Colonic mucosa (tissue), 4 donors: ENCODE measurements around the gene ZNF296. TPM values are rescaled to one million over a fixed set of nuclear protein-coding genes. Genes with fewer than 3 reads are reported as not detected.

Experiments
- DNase-seq: peaks from one replicate; pipeline ENCODE4 v3.0.0-alpha.2; 2020
- H3K27ac ChIP-seq: fragments of 200-600 bp; one replicate; pipeline ENCODE4 v1.8.0; 2021
- H3K27me3 ChIP-seq: fragments of 200-600 bp; one replicate; pipeline ENCODE4 v1.8.0; 2021
- H3K36me3 ChIP-seq: fragments of 200-600 bp; one replicate; pipeline ENCODE4 v1.8.0; 2021
- H3K4me1 ChIP-seq: fragments of 200-600 bp; one replicate; pipeline ENCODE4 v1.8.0; 2021; ENCODE audit warnings: mild to moderate bottlenecking
- H3K4me3 ChIP-seq: fragments of 200-600 bp; one replicate; pipeline ENCODE4 v1.8.0; 2021
- H3K9ac ChIP-seq, 2 donors: one replicate each; pipeline ENCODE4 v1.7.0; 2013; ENCODE audit warnings: control low read depth in 2 of 2, low read depth in 2 of 2, low read length in 2 of 2
- H3K9me3 ChIP-seq: fragments of 200-600 bp; one replicate; pipeline ENCODE4 v1.8.0; 2021
- intact Hi-C: fragments of 100-400 bp; cut with DNase I; formaldehyde crosslinking; loops from one replicate; pipeline ENCODE4 v1.14.1; 2022
- total RNA-seq, 2 donors: library from RNA; stranded (reverse); fragmentation: NEBNext Ultra II Directional in 1 of 2; extraction: Animal tissue kit (Norgen Biotek cat#: 25700) in 1 of 2; gene quantifications; one replicate each; pipeline ENCODE4 v1.2.1, GENCODE V29; 2021
- TF ChIP-seq, protein P1 (sequence below): fragments of 200-600 bp; IDR thresholded peaks from one replicate; pipeline ENCODE4 v1.8.0; 2022; ENCODE audit warnings: antibody characterized with exemption, mild to moderate bottlenecking
- donor health status: healthy.
- donor health status: DM: no; HTN: no; CAD: no.
- donor health status: DM: no; HTN: no; CAD: no.

The ZNF296 gene
- total RNA-seq, 2 donors from 2014 or later, result 3.4 to 7.0 TPM

DNA sequence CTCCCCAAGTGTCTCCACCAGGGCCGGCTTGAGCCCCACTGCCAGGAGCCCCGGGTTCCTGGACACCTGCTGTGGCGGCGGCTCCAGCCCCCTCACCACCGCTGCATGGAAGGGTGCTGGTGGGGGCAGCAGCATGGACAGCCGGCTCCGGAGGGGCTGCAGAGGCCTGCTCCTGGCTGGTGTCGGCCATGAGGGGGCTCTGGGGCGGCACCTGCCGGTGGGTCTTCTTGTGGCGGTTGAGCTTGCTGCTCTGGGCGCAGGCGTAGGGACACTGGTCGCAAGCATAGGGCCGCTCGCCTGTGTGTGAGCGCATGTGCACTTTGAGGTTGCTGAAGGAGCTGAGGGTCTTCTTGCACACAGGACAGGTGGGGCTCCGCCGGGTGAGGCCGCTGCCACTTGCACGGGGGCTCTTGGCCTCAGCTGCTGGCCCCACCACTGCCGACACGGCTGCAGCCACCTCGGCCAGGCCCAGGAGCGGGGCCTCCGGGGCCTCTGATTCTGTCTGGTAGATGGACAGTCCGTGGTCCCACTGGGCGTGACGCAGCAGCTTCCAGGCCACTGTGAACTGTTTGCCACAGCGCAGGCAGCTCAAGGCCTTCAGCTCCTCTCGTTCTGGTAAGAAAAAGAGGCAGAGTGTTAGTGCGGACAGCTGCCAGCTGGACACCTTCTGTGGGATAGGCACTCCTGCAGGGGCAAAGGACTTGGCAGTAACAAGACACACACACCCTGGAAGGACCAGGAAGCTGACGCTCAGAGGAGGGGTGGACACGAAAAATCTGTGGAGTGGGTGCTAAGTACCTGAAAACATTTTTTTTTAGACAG, 4.1 kb downstream of the ZNF296 start:
- TF ChIP-seq, protein P1, sequence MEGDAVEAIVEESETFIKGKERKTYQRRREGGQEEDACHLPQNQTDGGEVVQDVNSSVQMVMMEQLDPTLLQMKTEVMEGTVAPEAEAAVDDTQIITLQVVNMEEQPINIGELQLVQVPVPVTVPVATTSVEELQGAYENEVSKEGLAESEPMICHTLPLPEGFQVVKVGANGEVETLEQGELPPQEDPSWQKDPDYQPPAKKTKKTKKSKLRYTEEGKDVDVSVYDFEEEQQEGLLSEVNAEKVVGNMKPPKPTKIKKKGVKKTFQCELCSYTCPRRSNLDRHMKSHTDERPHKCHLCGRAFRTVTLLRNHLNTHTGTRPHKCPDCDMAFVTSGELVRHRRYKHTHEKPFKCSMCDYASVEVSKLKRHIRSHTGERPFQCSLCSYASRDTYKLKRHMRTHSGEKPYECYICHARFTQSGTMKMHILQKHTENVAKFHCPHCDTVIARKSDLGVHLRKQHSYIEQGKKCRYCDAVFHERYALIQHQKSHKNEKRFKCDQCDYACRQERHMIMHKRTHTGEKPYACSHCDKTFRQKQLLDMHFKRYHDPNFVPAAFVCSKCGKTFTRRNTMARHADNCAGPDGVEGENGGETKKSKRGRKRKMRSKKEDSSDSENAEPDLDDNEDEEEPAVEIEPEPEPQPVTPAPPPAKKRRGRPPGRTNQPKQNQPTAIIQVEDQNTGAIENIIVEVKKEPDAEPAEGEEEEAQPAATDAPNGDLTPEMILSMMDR, result no peak
- Histone ChIP-seq H3K27ac (no peak overlapping the region), H3K4me1 (peaks cover 7% of the 10 kb centered on the region), H3K4me3 (no peak overlapping the region), H3K27me3 (no peaks in the 10 kb centered on the region), H3K36me3 (peaks cover 8% of the 10 kb centered on the region), H3K9me3 (no peaks in the 10 kb centered on the region), H3K9ac (no peak overlapping the region)
- no peak for DNase-seq
- intact Hi-C loops, result no loop called here

DNA sequence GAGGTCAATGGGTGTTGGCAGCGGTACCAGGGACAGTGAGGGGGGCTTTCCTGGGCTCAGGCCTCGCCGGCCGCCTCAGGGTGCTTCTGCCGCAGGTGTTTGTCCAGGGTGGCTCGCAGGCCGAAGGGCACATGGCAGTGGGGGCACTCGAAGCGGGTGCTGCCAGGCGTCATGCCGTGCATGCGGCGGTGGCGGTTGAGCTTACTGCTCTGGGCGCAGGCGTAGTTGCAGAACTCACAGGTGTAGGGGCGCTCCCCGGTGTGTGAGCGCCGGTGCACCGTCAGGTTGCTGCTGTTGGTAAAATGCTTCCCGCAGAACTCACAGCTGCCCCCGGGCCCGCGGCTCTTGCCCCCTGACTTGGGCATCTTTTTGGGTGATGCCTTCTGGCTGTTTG, 4.7 kb downstream of the ZNF296 start:
- Histone ChIP-seq H3K9me3 (no peaks in the 10 kb centered on the region), H3K4me3 (no peak overlapping the region), H3K9ac (no peak overlapping the region), H3K4me1 (peaks cover 1% of the 10 kb centered on the region), H3K27me3 (no peaks in the 10 kb centered on the region), H3K36me3 (peaks cover 8% of the 10 kb centered on the region), H3K27ac (no peak overlapping the region)
- intact Hi-C loops, result no loop called here
- no peak for DNase-seq
- TF ChIP-seq, protein P1, result no peak

DNA sequence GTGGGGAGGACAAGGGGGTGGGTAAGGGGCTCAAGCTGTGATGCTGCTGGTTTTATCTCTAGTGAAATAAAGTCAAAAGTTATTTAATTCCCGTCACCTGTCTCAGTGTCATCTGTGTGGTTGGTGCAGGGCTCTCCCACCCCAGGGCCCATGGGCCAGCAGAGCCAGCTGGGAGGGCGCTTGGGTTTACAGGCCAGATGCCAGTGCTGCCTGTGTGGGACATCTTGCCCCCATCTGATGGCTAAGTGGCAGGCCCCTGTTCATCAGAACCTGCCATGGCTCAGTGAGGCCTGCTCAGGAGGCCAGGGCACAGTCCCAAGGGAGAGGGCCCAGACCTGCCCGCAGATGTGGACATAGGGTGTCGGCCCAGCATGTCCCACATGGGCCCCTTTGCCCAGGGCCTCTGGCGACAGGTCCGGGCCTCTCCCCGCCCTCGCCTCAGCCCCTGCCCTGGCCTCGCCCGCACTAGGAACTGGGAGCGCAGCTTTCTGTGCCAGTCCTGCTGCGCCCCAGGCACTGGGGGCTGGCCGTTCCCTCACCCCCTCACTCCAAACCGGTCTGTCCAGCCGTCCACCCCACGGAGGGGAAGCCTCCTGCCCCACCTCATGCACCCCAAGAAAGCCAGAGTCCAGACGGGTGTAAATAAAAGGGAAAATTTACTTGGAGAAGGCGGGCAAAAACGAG, 5.3 kb downstream of the ZNF296 start:
- peaks cover 8% of the 10 kb centered on the region for H3K36me3 ChIP-seq
- no peak overlapping the region for H3K27ac ChIP-seq
- no peak overlapping the region for H3K4me3 ChIP-seq
- H3K4me1 ChIP-seq, result no peaks in the 10 kb centered on the region
- intact Hi-C loops, result no loop called here
- H3K27me3 ChIP-seq, result no peaks in the 10 kb centered on the region
- no peaks in the 10 kb centered on the region for H3K9me3 ChIP-seq
- DNase-seq, result no peak
- TF ChIP-seq, protein P1, result no peak
- H3K9ac ChIP-seq, result no peak overlapping the region

DNA sequence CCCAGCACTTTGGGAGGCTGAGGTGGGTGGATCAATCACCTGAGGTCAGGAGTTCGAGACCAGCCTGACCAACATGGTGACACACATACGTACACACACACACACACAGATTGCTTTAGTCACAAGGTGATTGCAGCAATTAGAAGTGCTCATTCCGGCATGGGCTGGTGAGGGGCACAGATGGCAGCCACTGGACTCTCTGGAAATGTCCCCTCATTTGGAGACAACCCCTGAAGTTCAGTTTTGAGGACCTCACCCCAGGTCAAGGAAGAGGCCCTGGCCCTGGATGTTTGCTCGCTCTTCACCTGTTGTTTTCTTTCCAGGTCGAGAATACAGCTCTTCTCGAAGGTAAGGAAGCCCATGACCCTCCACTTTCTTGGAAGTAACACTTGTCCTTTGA, 6.1 kb downstream of the ZNF296 start:
- Histone ChIP-seq H3K27me3 (no peaks in the 10 kb centered on the region), H3K9me3 (no peaks in the 10 kb centered on the region), H3K4me3 (no peak overlapping the region), H3K9ac (no peak overlapping the region), H3K27ac (no peak overlapping the region), H3K4me1 (no peaks in the 10 kb centered on the region), H3K36me3 (peaks cover 8% of the 10 kb centered on the region)
- TF ChIP-seq, protein P1, result no peak
- no peak for DNase-seq
- intact Hi-C loops, result no loop called here

DNA sequence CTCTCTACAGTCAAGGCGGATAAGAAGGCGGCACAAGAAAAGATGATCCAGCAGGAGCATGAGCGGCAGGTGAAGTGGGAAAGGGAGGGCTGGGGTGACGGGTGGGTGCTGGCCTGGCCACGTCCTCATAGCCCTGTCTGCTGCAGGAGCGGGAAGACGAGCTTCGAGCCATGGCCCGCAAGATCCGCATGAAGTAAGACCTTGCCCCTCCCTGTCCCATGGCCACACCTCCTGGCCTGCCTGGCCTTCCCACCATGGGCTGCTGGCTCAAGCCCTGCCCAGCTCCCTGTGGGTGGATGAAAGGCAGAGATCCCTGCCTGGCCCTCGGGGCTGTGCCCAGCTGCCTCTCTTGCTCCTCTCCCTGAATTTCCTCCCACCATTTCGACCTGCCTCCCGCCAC, 7.2 kb downstream of the ZNF296 start:
- no peak overlapping the region for H3K9ac ChIP-seq
- intact Hi-C loops, result no loop called here

More for the DNA sequence above, 7.2 kb downstream of the ZNF296 start:
- H3K27ac ChIP-seq, result no peak overlapping the region
- H3K4me1 ChIP-seq, result no peaks in the 10 kb centered on the region
- DNase-seq, result peak; percentile 66
- peaks cover 8% of the 10 kb centered on the region for H3K36me3 ChIP-seq
- TF ChIP-seq, protein P1, result no peak
- no peaks in the 10 kb centered on the region for H3K27me3 ChIP-seq
- H3K4me3 ChIP-seq, result no peak overlapping the region
- H3K9me3 ChIP-seq, result no peaks in the 10 kb centered on the region
